ENCODE measurements around the gene TBC1D13.
"Not testable (repeated sequence)": the region's sequence is repeated elsewhere in the genome, so short reads cannot be mapped to it uniquely, and the experiment has no call there.

TBC1D13 gene

GRCh38 chr9:128845186-128845931 lies 58.3 kb downstream of the TBC1D13 start:
- DNase-seq (ENCODE audit: low read depth, low spot score) = no peak

- no peak for DNase-seq (ENCODE audit: low read depth, low spot score)
These were observed 59.6 kb downstream of the TBC1D13 start for GRCh38 chr9:128846680-128847030.

- DNase-seq (ENCODE audit: low read depth, low spot score) = no peak
These were observed 60.8 kb downstream of the TBC1D13 start for GRCh38 chr9:128847803-128848202.

GRCh38 chr9:128851024-128851423 lies 64.0 kb downstream of the TBC1D13 start:
- DNase-seq (ENCODE audit: low read depth, low spot score) = not testable (repeated sequence)

- DNase-seq (ENCODE audit: low read depth, low spot score) = not testable (repeated sequence)
These were observed 64.9 kb downstream of the TBC1D13 start for GRCh38 chr9:128851779-128852600.

- DNase-seq (ENCODE audit: low read depth, low spot score) = not testable (repeated sequence)
These were observed 65.6 kb downstream of the TBC1D13 start for GRCh38 chr9:128852646-128853045.

GRCh38 chr9:128854454-128854853 lies 67.4 kb downstream of the TBC1D13 start:
- DNase-seq (ENCODE audit: low read depth, low spot score) = not testable (repeated sequence)

GRCh38 chr9:128858476-128858875 lies 71.4 kb downstream of the TBC1D13 start:
- DNase-seq (ENCODE audit: low read depth, low spot score) = not testable (repeated sequence)
